OCI-LY7 (cell line): ENCODE measurements around the gene PAFAH2.

Experiments used
- EZH2phosphoT487 ChIP-seq: fragments of 200-600 bp; sonication (generic); IDR thresholded peaks from 2 replicates; pipeline ENCODE4 v1.6.1; 2018; ENCODE audit warnings: low read depth, borderline replicate concordance, mild to moderate bottlenecking, mixed run types, antibody characterized with exemption, low read length, moderate library complexity, mixed read lengths
- TF ChIP-seq, protein P1 (sequence below): fragments of 200-600 bp; sonication (generic); conservative IDR thresholded peaks from 2 replicates; pipeline ENCODE4 v1.5.1; 2014; ENCODE audit warnings: mild to moderate bottlenecking, antibody characterized with exemption, low read length, moderate library complexity, mixed read lengths

DNA sequence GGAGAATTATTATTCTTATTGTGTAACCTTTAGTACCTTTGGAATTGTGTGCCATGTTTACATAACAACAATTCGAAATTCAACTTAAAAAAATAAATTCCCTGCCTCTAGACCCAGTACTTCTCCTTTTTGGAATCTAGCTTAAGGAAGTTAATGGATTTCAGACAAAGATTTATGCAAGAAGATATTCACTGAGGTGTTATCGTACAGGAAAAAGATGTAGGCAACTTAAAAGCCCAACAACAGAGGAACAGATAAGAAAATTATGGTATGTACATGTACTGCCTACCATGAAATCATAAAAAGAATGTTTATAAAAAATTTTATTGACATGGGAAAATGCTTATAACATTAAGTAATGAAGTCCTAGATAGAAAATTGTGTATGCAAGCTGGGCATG, 73.4 kb downstream of the PAFAH2 start:
- TF ChIP-seq, protein P1, sequence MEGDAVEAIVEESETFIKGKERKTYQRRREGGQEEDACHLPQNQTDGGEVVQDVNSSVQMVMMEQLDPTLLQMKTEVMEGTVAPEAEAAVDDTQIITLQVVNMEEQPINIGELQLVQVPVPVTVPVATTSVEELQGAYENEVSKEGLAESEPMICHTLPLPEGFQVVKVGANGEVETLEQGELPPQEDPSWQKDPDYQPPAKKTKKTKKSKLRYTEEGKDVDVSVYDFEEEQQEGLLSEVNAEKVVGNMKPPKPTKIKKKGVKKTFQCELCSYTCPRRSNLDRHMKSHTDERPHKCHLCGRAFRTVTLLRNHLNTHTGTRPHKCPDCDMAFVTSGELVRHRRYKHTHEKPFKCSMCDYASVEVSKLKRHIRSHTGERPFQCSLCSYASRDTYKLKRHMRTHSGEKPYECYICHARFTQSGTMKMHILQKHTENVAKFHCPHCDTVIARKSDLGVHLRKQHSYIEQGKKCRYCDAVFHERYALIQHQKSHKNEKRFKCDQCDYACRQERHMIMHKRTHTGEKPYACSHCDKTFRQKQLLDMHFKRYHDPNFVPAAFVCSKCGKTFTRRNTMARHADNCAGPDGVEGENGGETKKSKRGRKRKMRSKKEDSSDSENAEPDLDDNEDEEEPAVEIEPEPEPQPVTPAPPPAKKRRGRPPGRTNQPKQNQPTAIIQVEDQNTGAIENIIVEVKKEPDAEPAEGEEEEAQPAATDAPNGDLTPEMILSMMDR: no peak
- no peak for TF ChIP-seq EZH2phosphoT487
